Measurements from ENCODE around the gene PIANP.

Gene PIANP

GRCh38 chr12:6672143-6672542 lies 28.5 kb downstream of the PIANP start:
- no peak for DNase-seq (ENCODE audit: low read depth in 1 of 2, low spot score in 1 of 2)

GRCh38 chr12:6667559-6668210 lies 32.9 kb downstream of the PIANP start:
- no peak for DNase-seq (ENCODE audit: low read depth in 1 of 2, low spot score in 1 of 2)

GRCh38 chr12:6666211-6666610 lies 34.4 kb downstream of the PIANP start:
- no peak for DNase-seq (ENCODE audit: low read depth in 1 of 2, low spot score in 1 of 2)

GRCh38 chr12:6664902-6665301 lies 35.7 kb downstream of the PIANP start:
- no peak for DNase-seq (ENCODE audit: low read depth in 1 of 2, low spot score in 1 of 2)

GRCh38 chr12:6662906-6663742 lies 37.5 kb downstream of the PIANP start, which contains the start of gene ING4:
ING4 (minus strand) TSS chr12:6663119; CDS start chr12:6663101, 18 bp downstream.
- peak; percentile 84 to 87 for DNase-seq (ENCODE audit: low read depth in 1 of 2, low spot score in 1 of 2)

- DNase-seq (ENCODE audit: low read depth in 1 of 2, low spot score in 1 of 2) = no peak
Observed at GRCh38 chr12:6662602-6662905, 38.1 kb downstream of the PIANP start.

- no peak for DNase-seq (ENCODE audit: low read depth in 1 of 2, low spot score in 1 of 2)
Observed at GRCh38 chr12:6653987-6654386, 46.6 kb downstream of the PIANP start.

GRCh38 chr12:6653342-6653741 lies 47.3 kb downstream of the PIANP start:
- DNase-seq (ENCODE audit: low read depth in 1 of 2, low spot score in 1 of 2) = no peak

GRCh38 chr12:6652391-6652790 lies 48.2 kb downstream of the PIANP start:
- no peak for DNase-seq (ENCODE audit: low read depth in 1 of 2, low spot score in 1 of 2)

GRCh38 chr12:6650832-6651231 lies 49.8 kb downstream of the PIANP start:
- DNase-seq (ENCODE audit: low read depth in 1 of 2, low spot score in 1 of 2) = no peak

- peak in 1 of 2 donors; percentile 30 for DNase-seq (ENCODE audit: low read depth in 1 of 2, low spot score in 1 of 2)
Observed at GRCh38 chr12:6647083-6647604, 53.5 kb downstream of the PIANP start, which contains the start of gene ACRBP. ACRBP (minus strand) TSS chr12:6647432; CDS start chr12:6647366, 66 bp downstream.

- DNase-seq (ENCODE audit: low read depth in 1 of 2, low spot score in 1 of 2) = no peak
Observed at GRCh38 chr12:6646276-6647082, 54.1 kb downstream of the PIANP start.

GRCh38 chr12:6644903-6645302 lies 55.7 kb downstream of the PIANP start:
- no peak for DNase-seq (ENCODE audit: low read depth in 1 of 2, low spot score in 1 of 2)

- DNase-seq (ENCODE audit: low read depth in 1 of 2, low spot score in 1 of 2) = no peak
Observed at GRCh38 chr12:6644257-6644596, 56.4 kb downstream of the PIANP start.
